HCT116 (cell line): Measurements from ENCODE around the gene PDK1. TPM values are rescaled to one million over a fixed set of nuclear protein-coding genes. Genes with fewer than 3 reads are reported as not detected.

Experiments used
- ATAC-seq: fragments of 200-7000 bp; cut with Tn5 transposase; 2 replicates; pipeline ENCODE4 v1.9.1; 2020; ENCODE audit warnings: mild to moderate bottlenecking, moderate library complexity
- BruUV-seq: library from RNA; stranded (reverse); fragments of 400-500 nt; replicated peaks from 2 replicates; lab custom pipeline; 2021; lab: Mats Ljungman, UMichigan
- CTCF ChIA-PET: fragments of 300-600 bp; sonication (Branson Sonifier 250); formaldehyde crosslinking; loops from one replicate; lab custom pipeline; 2021; ENCODE audit warnings: antibody characterized with exemption; lab: Charles Lee
- POLR2A ChIA-PET: fragments of 300-600, 350-600 bp; sonication (Branson Sonifier 250); formaldehyde crosslinking; loops from one replicate; lab custom pipeline; 2021; ENCODE audit warnings: antibody characterized with exemption; lab: Charles Lee
- RAD21 ChIA-PET, 2 experiments: fragments of 300-600 bp; sonication (Branson Sonifier 250); formaldehyde crosslinking; loops; one replicate each; lab custom pipeline; 2023; ENCODE audit warnings: low total read pairs in 2 of 2; ENCODE audit not compliant: uncharacterized antibody in 2 of 2, unreplicated experiment in 2 of 2, low non-redundant PET in 1 of 2; lab: Charles Lee
- DNase-seq: peaks from one replicate; pipeline ENCODE4 v3.0.0-alpha.2; 2010; ENCODE audit warnings: low read depth, low spot score
- H2AFZ ChIP-seq: fragments of 200-600 bp; shearing (Covaris generic), sonication (generic); 2 replicates; pipeline ENCODE4 v1.6.1; 2017; ENCODE audit warnings: low read depth, mixed run types, mixed read lengths, antibody characterized with exemption, low read length; ENCODE audit not compliant: poor library complexity, severe bottlenecking
- H3K27ac ChIP-seq: 2 replicates; pipeline ENCODE4 v1.5.1; 2012; ENCODE audit warnings: low read depth, low read length
- H3K27me3 ChIP-seq: fragments of 200-600 bp; sonication (generic); 2 replicates; pipeline ENCODE4 v1.6.1; 2016; ENCODE audit warnings: mixed run types, low read length, mixed read lengths; ENCODE audit not compliant: insufficient read depth
- H3K36me3 ChIP-seq, 2 experiments: fragments of 200-500 bp in 1 of 2; fragments of 200-600 bp in 1 of 2; sonication (Bioruptor generic) in 1 of 2; sonication (generic) in 1 of 2; 2 replicates each; pipeline versions ENCODE4 v1.5.1 to v1.6.1; 2014 to 2016; ENCODE audit warnings: low read length in 2 of 2, inconsistent platforms in 1 of 2, mixed read lengths in 1 of 2, mixed run types in 1 of 2; ENCODE audit not compliant: insufficient read depth in 2 of 2, control insufficient read depth in 1 of 2
- H3K4me1 ChIP-seq, 2 experiments: fragments of 200-600 bp in 1 of 2; sonication (generic) in 1 of 2; 2 replicates each; pipeline versions ENCODE4 v1.5.1 to v1.6.1; 2012 to 2017; ENCODE audit warnings: low read length in 2 of 2, inconsistent platforms in 1 of 2, mild to moderate bottlenecking in 1 of 2, mixed read lengths in 1 of 2, mixed run types in 1 of 2, moderate library complexity in 1 of 2; ENCODE audit not compliant: insufficient read depth in 2 of 2, control insufficient read depth in 1 of 2
- H3K4me2 ChIP-seq: fragments of 200-600 bp; sonication (generic); 2 replicates; pipeline ENCODE4 v1.6.1; 2017; ENCODE audit warnings: mixed run types, low read length, mixed read lengths
- H3K4me3 ChIP-seq, 2 experiments: fragments of 200-600 bp in 1 of 2; sonication (generic) in 1 of 2; replicated peaks in 1 of 2; 2 replicates each; pipeline ENCODE4 v1.5.1; 2011 to 2016; ENCODE audit warnings: low read length in 2 of 2, control low read depth in 1 of 2, low read depth in 1 of 2, mild to moderate bottlenecking in 1 of 2, mixed read lengths in 1 of 2, mixed run types in 1 of 2
- H3K79me2 ChIP-seq: fragments of 200-600 bp; sonication (generic); 2 replicates; pipeline ENCODE4 v1.6.1; 2017; ENCODE audit warnings: mild to moderate bottlenecking, mixed run types, low read length, moderate library complexity, mixed read lengths; ENCODE audit not compliant: insufficient read depth
- H3K9ac ChIP-seq: fragments of 200-600 bp; sonication (generic); 2 replicates; pipeline ENCODE4 v1.6.1; 2016; ENCODE audit warnings: low read length, mixed read lengths
- H3K9me2 ChIP-seq: fragments of 200-600 bp; sonication (generic), shearing (Covaris generic); 2 replicates; pipeline ENCODE4 v1.6.1; 2017; ENCODE audit warnings: mixed run types, mild to moderate bottlenecking, moderate library complexity; ENCODE audit not compliant: insufficient read depth
- H3K9me3 ChIP-seq, 2 experiments: fragments of 200-500 bp in 1 of 2; fragments of 200-600 bp in 1 of 2; sonication (Bioruptor generic) in 1 of 2; sonication (generic) in 1 of 2; 2 replicates each; pipeline ENCODE4 v1.6.1; 2014 to 2017; ENCODE audit warnings: low read length in 2 of 2, mixed read lengths in 2 of 2, inconsistent platforms in 1 of 2, low read depth in 1 of 2, mild to moderate bottlenecking in 1 of 2, mixed run types in 1 of 2, moderate library complexity in 1 of 2; ENCODE audit not compliant: control insufficient read depth in 1 of 2, insufficient read depth in 1 of 2
- H4K20me1 ChIP-seq: fragments of 200-600 bp; sonication (generic), shearing (Covaris generic); 2 replicates; pipeline ENCODE4 v1.6.1; 2017; ENCODE audit warnings: mixed run types, mild to moderate bottlenecking, moderate library complexity; ENCODE audit not compliant: insufficient read depth
- ATF3 ChIP-seq: IDR thresholded peaks from 2 replicates; pipeline ENCODE4 v1.6.1; 2012
- CBX3 ChIP-seq: IDR thresholded peaks from 2 replicates; pipeline ENCODE4 v1.6.1; 2012; ENCODE audit warnings: low read depth
- CEBPB ChIP-seq: IDR thresholded peaks from 2 replicates; pipeline ENCODE4 v1.6.1; 2012; ENCODE audit warnings: low read depth
- EGR1 ChIP-seq: IDR thresholded peaks from 2 replicates; pipeline ENCODE4 v1.6.1; 2012; ENCODE audit warnings: low read depth
- JUND ChIP-seq: IDR thresholded peaks from 2 replicates; pipeline ENCODE4 v1.6.1; 2012
- POLR2A ChIP-seq: IDR thresholded peaks from 2 replicates; pipeline ENCODE4 v1.7.0; 2011; ENCODE audit warnings: borderline replicate concordance; ENCODE audit not compliant: insufficient read depth, insufficient read length; ENCODE audit errors: extremely low read depth
- POLR2AphosphoS5 ChIP-seq: IDR thresholded peaks from 2 replicates; pipeline ENCODE4 v1.6.1; 2011; ENCODE audit warnings: mild to moderate bottlenecking, low read depth, low read length, moderate library complexity
- SIN3A ChIP-seq: IDR thresholded peaks from 2 replicates; pipeline ENCODE4 v1.6.1; 2012; ENCODE audit warnings: low read depth
- TCF7L2 ChIP-seq: IDR thresholded peaks from 2 replicates; pipeline ENCODE4 v1.7.0; 2011; ENCODE audit warnings: borderline replicate concordance, inconsistent platforms; ENCODE audit not compliant: insufficient read depth, insufficient read length; ENCODE audit errors: extremely low read depth
- YY1 ChIP-seq: IDR thresholded peaks from 2 replicates; pipeline ENCODE4 v1.6.1; 2011; ENCODE audit warnings: low read length, low read depth, moderate library complexity, mild to moderate bottlenecking; ENCODE audit not compliant: insufficient replicate concordance; ENCODE audit errors: extremely low read depth
- intact Hi-C: fragments of 100-400 bp; cut with micrococcal nuclease; formaldehyde crosslinking; loops from 2 replicates; pipeline ENCODE4 v1.10.0; 2022
- total RNA-seq: library from RNA; stranded (reverse); gene quantifications from one replicate; pipeline ENCODE4 v1.2.1, GENCODE V29; 2021; ENCODE audit not compliant: unreplicated experiment

The PDK1 gene
- total RNA-seq, 1 experiment from 2014 or later = 21.3 TPM

GRCh38 chr2:172578860-172579512, 23.1 kb downstream of the PDK1 start (continued):
- TF ChIP-seq YY1 = no peak
- no peak for TF ChIP-seq SIN3A
- TF ChIP-seq JUND = no peak
- TF ChIP-seq ATF3 = no peak
- no peak for TF ChIP-seq CBX3
- TF ChIP-seq, all 23 proteins: peak for 0

GRCh38 chr2:172580544-172580943, 24.7 kb downstream of the PDK1 start:
- Histone ChIP-seq H4K20me1 (no peaks in the 10 kb centered on the region), H2AFZ (no peak overlapping the region), H3K9me2 (no peaks in the 10 kb centered on the region), H3K79me2 (peaks cover 17% of the 10 kb centered on the region), H3K4me2 (no peak overlapping the region), H3K27ac (no peak overlapping the region), H3K9ac (no peak overlapping the region), H3K27me3 (no peaks in the 10 kb centered on the region), H3K4me1 (no peaks in the 10 kb centered on the region), H3K4me3 (no peak overlapping the region), H3K36me3 (peaks cover 0 to 4% of the 10 kb centered on the region in 2 experiments; a peak in 1 of 4 replicates), H3K9me3 (peaks cover 4 to 17% of the 10 kb centered on the region in 2 experiments; a peak in 3 of 4 replicates)
- ChIA-PET RAD21 (no interaction called here), CTCF (no interaction called here), POLR2A (no interaction called here)
- intact Hi-C loops = no loop called here
- no TSS peak for BruUV-seq
- TF ChIP-seq EGR1 = no peak
- no peak for TF ChIP-seq POLR2AphosphoS5
- no peak for TF ChIP-seq ATF3
- TF ChIP-seq TCF7L2 = no peak
- TF ChIP-seq POLR2A = no peak
- no peak for TF ChIP-seq CEBPB
- no peak for DNase-seq
- no peak for ATAC-seq
